HG03469 (cell line): ENCODE results near the gene AMD1.
"Not testable (repeated sequence)": the region's sequence is repeated elsewhere in the genome, so short reads cannot be mapped to it uniquely, and the experiment has no call there.

Experiments
- ATAC-seq: cut with Tn5 transposase; IDR thresholded peaks from one replicate; pipeline ENCODE4 v1.9.1; 2021; ENCODE audit warnings: mild to moderate bottlenecking, moderate library complexity, moderate number of reproducible peaks; ENCODE audit not compliant: unreplicated experiment

AMD1 gene

GRCh38 chr6:110876806-110877564, 2.4 kb downstream of the AMD1 start:
- ATAC-seq = no peak

- no peak for ATAC-seq
Measured at GRCh38 chr6:110877569-110877968, 3.0 kb downstream of the AMD1 start.

GRCh38 chr6:110878751-110879522, 4.4 kb downstream of the AMD1 start:
- ATAC-seq = no peak

- no peak for ATAC-seq
Measured at GRCh38 chr6:110880651-110881050, 6.1 kb downstream of the AMD1 start.

- no peak for ATAC-seq
Measured at GRCh38 chr6:110881546-110882273, 7.1 kb downstream of the AMD1 start.

- no peak for ATAC-seq
Measured at GRCh38 chr6:110882274-110882619, 7.7 kb downstream of the AMD1 start.

GRCh38 chr6:110882824-110883554, 8.4 kb downstream of the AMD1 start:
- no peak for ATAC-seq

GRCh38 chr6:110884321-110884720, 9.7 kb downstream of the AMD1 start:
- ATAC-seq = no peak

GRCh38 chr6:110885526-110885925, 10.9 kb downstream of the AMD1 start:
- ATAC-seq = no peak

GRCh38 chr6:110886555-110887167, 12.1 kb downstream of the AMD1 start:
- no peak for ATAC-seq

- no peak for ATAC-seq
Measured at GRCh38 chr6:110890288-110890687, 15.7 kb downstream of the AMD1 start.

GRCh38 chr6:110895907-110896608, 21.5 kb downstream of the AMD1 start:
- ATAC-seq = no peak

GRCh38 chr6:110897433-110897832, 22.8 kb downstream of the AMD1 start:
- no peak for ATAC-seq

- ATAC-seq = no peak
Measured at GRCh38 chr6:110898111-110898510, 23.5 kb downstream of the AMD1 start.

GRCh38 chr6:110900028-110900598, 25.5 kb downstream of the AMD1 start:
- ATAC-seq = no peak

- not testable (repeated sequence) for ATAC-seq
Measured at GRCh38 chr6:110901601-110902000, 27.0 kb downstream of the AMD1 start.

- ATAC-seq = no peak
Measured at GRCh38 chr6:110902091-110902490, 27.5 kb downstream of the AMD1 start.

GRCh38 chr6:110906273-110906672, 31.7 kb downstream of the AMD1 start:
- not testable (repeated sequence) for ATAC-seq

GRCh38 chr6:110930781-110931180, 56.2 kb downstream of the AMD1 start:
- no peak for ATAC-seq

GRCh38 chr6:110933912-110934311, 59.3 kb downstream of the AMD1 start:
- no peak for ATAC-seq
